ENCODE measurements around the gene PHTF1.
"Not testable (repeated sequence)": the region's sequence is repeated elsewhere in the genome, so short reads cannot be mapped to it uniquely, and the experiment has no call there.

PHTF1 gene

GRCh38 chr1:113756461-113756860 lies 2.8 kb downstream of the PHTF1 start:
- TF ChIP-seq GLIS3 (CRISPR knock-in tag; IDR thresholded peaks at IDR 0.05), result no peak
- TF ChIP-seq ZC3H10 (CRISPR knock-in tag; IDR thresholded peaks at IDR 0.05), result no peak
- no peak for TF ChIP-seq SNAI2 (CRISPR knock-in tag; IDR thresholded peaks at IDR 0.05)
- TF ChIP-seq ZNF70 (CRISPR knock-in tag; IDR thresholded peaks at IDR 0.05), result no peak
- no peak for TF ChIP-seq BACH2 (CRISPR knock-in tag; IDR thresholded peaks at IDR 0.05; ENCODE audit: borderline replicate concordance)
- TF ChIP-seq ARNTL (CRISPR knock-in tag; IDR thresholded peaks at IDR 0.05; ENCODE audit: borderline replicate concordance, low read depth), result no peak
- no peak for TF ChIP-seq ZNF565 (CRISPR knock-in tag; conservative IDR thresholded peaks at IDR 0.05; ENCODE audit: low read depth)
- no peak for TF ChIP-seq OSR1 (CRISPR knock-in tag; IDR thresholded peaks at IDR 0.05)
- ATAC-seq, result no peak

GRCh38 chr1:113753333-113753732 lies 6.0 kb downstream of the PHTF1 start:
- not testable (repeated sequence) for ATAC-seq

GRCh38 chr1:113751516-113751915 lies 7.8 kb downstream of the PHTF1 start:
- no peak for ATAC-seq
- TF ChIP-seq OSR1 (CRISPR knock-in tag; IDR thresholded peaks at IDR 0.05), result no peak
- TF ChIP-seq CREB5 (CRISPR knock-in tag; IDR thresholded peaks at IDR 0.05; ENCODE audit: low read depth), result no peak
- TF ChIP-seq GLIS3 (CRISPR knock-in tag; IDR thresholded peaks at IDR 0.05), result no peak
- TF ChIP-seq ZNF70 (CRISPR knock-in tag; IDR thresholded peaks at IDR 0.05), result no peak
- TF ChIP-seq ESRRG (CRISPR knock-in tag; IDR thresholded peaks at IDR 0.05), result no peak
- TF ChIP-seq RARB (CRISPR knock-in tag; IDR thresholded peaks at IDR 0.05), result no peak

GRCh38 chr1:113751114-113751513 lies 8.2 kb downstream of the PHTF1 start:
- TF ChIP-seq CSRNP3 (CRISPR knock-in tag; IDR thresholded peaks at IDR 0.05), result no peak
- no peak for TF ChIP-seq SNAI2 (CRISPR knock-in tag; IDR thresholded peaks at IDR 0.05)
- TF ChIP-seq CREB5 (CRISPR knock-in tag; IDR thresholded peaks at IDR 0.05; ENCODE audit: low read depth), result no peak
- TF ChIP-seq TCF4 (CRISPR knock-in tag; IDR thresholded peaks at IDR 0.05; ENCODE audit: borderline replicate concordance), result no peak
- TF ChIP-seq CSDC2 (CRISPR knock-in tag; IDR thresholded peaks at IDR 0.05), result no peak
- TF ChIP-seq ISL1 (CRISPR knock-in tag; IDR thresholded peaks at IDR 0.05), result no peak
- no peak for TF ChIP-seq BACH2 (CRISPR knock-in tag; IDR thresholded peaks at IDR 0.05; ENCODE audit: borderline replicate concordance)
- TF ChIP-seq TSHZ2 (CRISPR knock-in tag; IDR thresholded peaks at IDR 0.05), result no peak
- no peak for TF ChIP-seq RARB (CRISPR knock-in tag; IDR thresholded peaks at IDR 0.05)
- TF ChIP-seq ZFP3 (CRISPR knock-in tag; IDR thresholded peaks at IDR 0.05), result no peak
- no peak for TF ChIP-seq ZNF8 (CRISPR knock-in tag; IDR thresholded peaks at IDR 0.05)
- TF ChIP-seq POU6F1 (CRISPR knock-in tag; IDR thresholded peaks at IDR 0.05; ENCODE audit: borderline replicate concordance, low read depth), result no peak
- TF ChIP-seq ZFP30 (CRISPR knock-in tag; IDR thresholded peaks at IDR 0.05), result no peak
- no peak for TF ChIP-seq GLIS3 (CRISPR knock-in tag; IDR thresholded peaks at IDR 0.05)
- ATAC-seq, result no peak
